Activated CD8-positive, alpha-beta T cell treated with anti-CD3 and anti-CD28 coated beads for 36 hours (primary cell): ENCODE data around the gene NKX2-1. TPM values are rescaled to one million over a fixed set of nuclear protein-coding genes. Genes with fewer than 3 reads are reported as not detected.
"Not testable (repeated sequence)": the region's sequence is repeated elsewhere in the genome, so short reads cannot be mapped to it uniquely, and the experiment has no call there.

Experiments used
- ATAC-seq: fragments of 200-7000 bp; cut with Tn5 transposase; one replicate; pipeline ENCODE4 v1.10.0; 2021; ENCODE audit warnings: mild to moderate bottlenecking, moderate library complexity
- CTCF ChIA-PET: fragments of 350-600 bp; sonication (Branson Sonifier 250); formaldehyde crosslinking; loops from one replicate; lab custom pipeline; 2021; ENCODE audit warnings: antibody characterized with exemption; lab: Charles Lee
- POLR2A ChIA-PET: fragments of 350-600 bp; sonication (Branson Sonifier 250); formaldehyde crosslinking; loops from one replicate; lab custom pipeline; 2021; ENCODE audit warnings: antibody characterized with exemption; lab: Charles Lee
- DNase-seq: peaks from one replicate; pipeline ENCODE4 v3.0.0-alpha.2; 2020
- H3K27ac Mint-ChIP-seq: one replicate; pipeline ENCODE4 v1.8.0; 2021; ENCODE audit warnings: mild to moderate bottlenecking, mixed read lengths
- H3K27me3 Mint-ChIP-seq: one replicate; pipeline ENCODE4 v1.8.0; 2021; ENCODE audit warnings: mixed read lengths
- H3K36me3 Mint-ChIP-seq: one replicate; pipeline ENCODE4 v1.8.0; 2021; ENCODE audit warnings: low read depth, mixed read lengths
- H3K4me1 Mint-ChIP-seq: one replicate; pipeline ENCODE4 v1.8.0; 2021; ENCODE audit warnings: low read depth, mixed read lengths
- H3K4me3 Mint-ChIP-seq: one replicate; pipeline ENCODE4 v1.8.0; 2021; ENCODE audit warnings: mild to moderate bottlenecking, moderate library complexity, mixed read lengths
- H3K9me3 Mint-ChIP-seq: one replicate; pipeline ENCODE4 v1.8.0; 2021; ENCODE audit warnings: mixed read lengths
- CTCF ChIP-seq: fragments of 200-600 bp; IDR thresholded peaks from one replicate; pipeline ENCODE4 v1.8.0; 2022; ENCODE audit warnings: antibody characterized with exemption, mild to moderate bottlenecking
- intact Hi-C: fragments of 100-400 bp; cut with micrococcal nuclease; formaldehyde crosslinking; loops from one replicate; pipeline ENCODE4 v1.10.0; 2022
- total RNA-seq, 2 experiments: library from RNA; stranded (reverse); gene quantifications; one replicate each; pipeline ENCODE4 v1.2.3, GENCODE V29; 2021

The NKX2-1 gene
- total RNA-seq, 2 experiments from 2014 or later, result 0.25 TPM; not detected in 1

GRCh38 chr14:36550899-36551298 is 30.9 kb upstream of the NKX2-1 start:
- Mint-ChIP-seq H3K27ac (no peak overlapping the region), H3K27me3 (peaks cover 10% of the 10 kb centered on the region), H3K4me1 (no peaks in the 10 kb centered on the region), H3K9me3 (no peaks in the 10 kb centered on the region), H3K4me3 (no peak overlapping the region), H3K36me3 (no peaks in the 10 kb centered on the region)
- ATAC-seq (no peak), DNase-seq (no peak)
- intact Hi-C loops, result no loop called here
- POLR2A ChIA-PET, result no interaction called here
- no peak for TF ChIP-seq CTCF
- CTCF ChIA-PET, result interaction anchor here (1.0 kb wide), 1 partner anchor 54 kb away, joined by 3 read pairs; no protein-coding TSS in a partner anchor

GRCh38 chr14:36544280-36544679 is 24.2 kb upstream of the NKX2-1 start:
- H3K9me3 Mint-ChIP-seq, H3K4me3 Mint-ChIP-seq, H3K36me3 Mint-ChIP-seq, POLR2A ChIA-PET, H3K4me1 Mint-ChIP-seq, intact Hi-C loops, DNase-seq, ATAC-seq, H3K27me3 Mint-ChIP-seq, H3K27ac Mint-ChIP-seq: not testable (repeated sequence)
- CTCF ChIA-PET, result interaction anchor here (0.8 to 3.1 kb wide), 2 partner anchors 10 to 474 kb away, joined by 3 to 17 read pairs; no protein-coding TSS in a partner anchor

GRCh38 chr14:36538051-36538450 is 18.0 kb upstream of the NKX2-1 start:
- CTCF ChIA-PET, result interaction anchor here (0.8 to 1.5 kb wide), 5 partner anchors 12 to 29 kb away, joined by 3 to 7 read pairs (median 5); no protein-coding TSS in a partner anchor
- H3K4me1 Mint-ChIP-seq, result no peaks in the 10 kb centered on the region
- H3K9me3 Mint-ChIP-seq, result peaks cover 2% of the 10 kb centered on the region
- DNase-seq (no peak), ATAC-seq (no peak)
- H3K27me3 Mint-ChIP-seq, result peaks cover 6% of the 10 kb centered on the region
- no peak overlapping the region for H3K27ac Mint-ChIP-seq
- H3K36me3 Mint-ChIP-seq, result no peaks in the 10 kb centered on the region
- H3K4me3 Mint-ChIP-seq, result no peak overlapping the region
- POLR2A ChIA-PET, result no interaction called here
- TF ChIP-seq CTCF, result no peak
- intact Hi-C loops, result no loop called here

GRCh38 chr14:36529062-36529461 is 9.0 kb upstream of the NKX2-1 start:
- intact Hi-C loops, result no loop called here
- Mint-ChIP-seq H3K4me1 (peaks cover 9% of the 10 kb centered on the region), H3K27ac (no peak overlapping the region), H3K4me3 (no peak overlapping the region), H3K9me3 (peaks cover 9% of the 10 kb centered on the region), H3K27me3 (peaks cover 47% of the 10 kb centered on the region), H3K36me3 (no peaks in the 10 kb centered on the region)
- TF ChIP-seq CTCF, result no peak
- POLR2A ChIA-PET, result no interaction called here
- CTCF ChIA-PET, result no interaction called here
- no peak for DNase-seq
- no peak for ATAC-seq

- intact Hi-C loops, result no loop called here
These were observed 5.7 kb upstream of the NKX2-1 start for GRCh38 chr14:36525746-36526099.

More at GRCh38 chr14:36525746-36526099, 5.7 kb upstream of the NKX2-1 start:
- peak; percentile 17 for TF ChIP-seq CTCF
- Mint-ChIP-seq H3K4me1 (peaks cover 15% of the 10 kb centered on the region), H3K4me3 (no peak overlapping the region), H3K36me3 (no peaks in the 10 kb centered on the region), H3K27me3 (peaks cover 68% of the 10 kb centered on the region), H3K9me3 (peaks cover 9% of the 10 kb centered on the region), H3K27ac (no peak overlapping the region)
- ATAC-seq (no peak), DNase-seq (no peak)
- CTCF ChIA-PET, result interaction anchor here (0.6 to 4.3 kb wide), 13 partner anchors 9 to 457 kb away, joined by 3 to 15 read pairs (median 4); no protein-coding TSS in a partner anchor
- POLR2A ChIA-PET, result no interaction called here
